ENCODE data around the gene KRTAP10-1.
"Not testable (repeated sequence)": the region's sequence is repeated elsewhere in the genome, so short reads cannot be mapped to it uniquely, and the experiment has no call there.

Gene KRTAP10-1

GRCh38 chr21:44510109-44510507 lies 29.9 kb downstream of the KRTAP10-1 start:
- Mint-ChIP-seq H3K4me3 (peak overlapping the region in 1 of 2 donors; percentile 35), H3K27me3 (peaks cover 0 to 18% of the 10 kb centered on the region in 2 donors), H3K27ac (no peak overlapping the region), H3K36me3 (ENCODE audit: insufficient read depth) (no peaks in the 10 kb centered on the region), H3K9me3 (no peaks in the 10 kb centered on the region), H3K4me1 (ENCODE audit: low read depth in 2 of 2) (peaks cover 2 to 3% of the 10 kb centered on the region in 2 donors)
- DNase-seq, result peak in 1 of 3 experiments; percentile 7
- no peak for ATAC-seq (replicated peaks)

GRCh38 chr21:44509539-44509938 lies 30.5 kb downstream of the KRTAP10-1 start:
- DNase-seq, result no peak

DNA sequence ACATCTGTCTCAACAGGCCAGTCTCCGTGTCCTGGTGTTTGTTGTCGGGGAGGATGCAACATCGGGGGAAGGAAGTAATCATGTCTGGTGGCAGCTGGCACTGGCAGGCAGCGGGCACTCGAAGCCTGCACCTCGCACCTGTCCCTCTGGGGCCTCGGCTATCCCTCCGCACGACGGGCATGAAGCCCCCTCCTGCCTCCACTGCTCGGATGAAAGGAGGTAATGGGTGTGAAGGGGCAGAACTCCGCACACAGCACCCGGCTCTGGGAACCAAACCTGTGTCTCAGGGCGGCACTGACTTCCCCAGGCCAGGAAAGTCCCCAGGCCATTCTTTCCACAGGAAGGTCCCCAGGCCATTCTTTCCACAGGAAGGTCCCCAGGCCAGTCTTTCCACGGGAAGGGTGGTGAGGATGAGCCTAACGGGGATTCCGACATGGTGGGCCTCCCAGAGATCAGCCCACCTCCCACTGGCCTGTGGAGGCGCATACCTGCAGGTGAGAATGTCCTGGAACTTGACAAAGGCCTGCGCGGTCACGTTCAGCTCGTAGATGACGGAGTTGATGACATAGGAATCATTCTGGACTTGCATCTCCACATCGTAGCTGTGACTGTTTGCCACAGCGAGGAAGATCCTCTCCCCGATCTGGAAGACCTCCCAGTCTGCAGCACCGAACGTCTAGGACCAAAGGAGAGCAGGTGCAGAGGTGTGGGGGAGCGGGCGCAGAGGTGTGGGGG lies 31.1 kb downstream of the KRTAP10-1 start:
- H3K36me3 Mint-ChIP-seq (ENCODE audit: insufficient read depth), result no peaks in the 10 kb centered on the region
- H3K4me1 Mint-ChIP-seq (ENCODE audit: low read depth in 2 of 2), result peaks cover 2 to 3% of the 10 kb centered on the region in 2 donors
- H3K9me3 Mint-ChIP-seq, result no peaks in the 10 kb centered on the region
- no peak for DNase-seq
- no peak for ATAC-seq (replicated peaks)
- H3K27me3 Mint-ChIP-seq, result peaks cover 0 to 18% of the 10 kb centered on the region in 2 donors
- H3K27ac Mint-ChIP-seq, result no peak overlapping the region
- H3K4me3 Mint-ChIP-seq, result no peak overlapping the region

More at GRCh38 chr21:44509539-44509938, 30.5 kb downstream of the KRTAP10-1 start:
- Mint-ChIP-seq H3K27ac (no peak overlapping the region), H3K4me3 (no peak overlapping the region), H3K36me3 (ENCODE audit: insufficient read depth) (no peaks in the 10 kb centered on the region), H3K27me3 (peaks cover 0 to 18% of the 10 kb centered on the region in 2 donors), H3K4me1 (ENCODE audit: low read depth in 2 of 2) (peaks cover 2 to 3% of the 10 kb centered on the region in 2 donors), H3K9me3 (no peaks in the 10 kb centered on the region)
- ATAC-seq (replicated peaks), result no peak

DNA sequence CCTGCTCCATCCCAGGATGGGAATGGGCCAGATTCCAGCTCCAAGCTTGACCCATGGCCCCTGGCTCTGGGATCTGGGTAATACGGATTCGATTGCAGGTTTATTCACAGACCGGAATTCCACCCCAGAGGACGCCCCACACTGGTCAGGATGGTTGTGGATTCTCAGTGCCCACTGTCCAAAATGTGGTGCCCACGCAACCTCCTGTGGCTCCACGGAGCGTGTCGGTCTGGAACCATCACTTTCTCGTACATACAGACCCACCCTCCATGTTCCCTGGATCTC lies 31.6 kb downstream of the KRTAP10-1 start:
- Mint-ChIP-seq H3K4me1 (ENCODE audit: low read depth in 2 of 2) (peaks cover 2 to 3% of the 10 kb centered on the region in 2 donors), H3K27me3 (peaks cover 0 to 18% of the 10 kb centered on the region in 2 donors), H3K36me3 (ENCODE audit: insufficient read depth) (no peaks in the 10 kb centered on the region), H3K9me3 (no peaks in the 10 kb centered on the region), H3K27ac (no peak overlapping the region), H3K4me3 (no peak overlapping the region)
- ATAC-seq (replicated peaks) (no peak), DNase-seq (no peak)

GRCh38 chr21:44507673-44508425 lies 32.1 kb downstream of the KRTAP10-1 start:
- no peaks in the 10 kb centered on the region for H3K9me3 Mint-ChIP-seq
- H3K36me3 Mint-ChIP-seq (ENCODE audit: insufficient read depth), result no peaks in the 10 kb centered on the region
- ATAC-seq (replicated peaks) (no peak), DNase-seq (no peak)
- H3K27me3 Mint-ChIP-seq, result peaks cover 0 to 18% of the 10 kb centered on the region in 2 donors
- H3K27ac Mint-ChIP-seq, result no peak overlapping the region
- no peak overlapping the region for H3K4me3 Mint-ChIP-seq
- H3K4me1 Mint-ChIP-seq (ENCODE audit: low read depth in 2 of 2), result peaks cover 2 to 3% of the 10 kb centered on the region in 2 donors

DNA sequence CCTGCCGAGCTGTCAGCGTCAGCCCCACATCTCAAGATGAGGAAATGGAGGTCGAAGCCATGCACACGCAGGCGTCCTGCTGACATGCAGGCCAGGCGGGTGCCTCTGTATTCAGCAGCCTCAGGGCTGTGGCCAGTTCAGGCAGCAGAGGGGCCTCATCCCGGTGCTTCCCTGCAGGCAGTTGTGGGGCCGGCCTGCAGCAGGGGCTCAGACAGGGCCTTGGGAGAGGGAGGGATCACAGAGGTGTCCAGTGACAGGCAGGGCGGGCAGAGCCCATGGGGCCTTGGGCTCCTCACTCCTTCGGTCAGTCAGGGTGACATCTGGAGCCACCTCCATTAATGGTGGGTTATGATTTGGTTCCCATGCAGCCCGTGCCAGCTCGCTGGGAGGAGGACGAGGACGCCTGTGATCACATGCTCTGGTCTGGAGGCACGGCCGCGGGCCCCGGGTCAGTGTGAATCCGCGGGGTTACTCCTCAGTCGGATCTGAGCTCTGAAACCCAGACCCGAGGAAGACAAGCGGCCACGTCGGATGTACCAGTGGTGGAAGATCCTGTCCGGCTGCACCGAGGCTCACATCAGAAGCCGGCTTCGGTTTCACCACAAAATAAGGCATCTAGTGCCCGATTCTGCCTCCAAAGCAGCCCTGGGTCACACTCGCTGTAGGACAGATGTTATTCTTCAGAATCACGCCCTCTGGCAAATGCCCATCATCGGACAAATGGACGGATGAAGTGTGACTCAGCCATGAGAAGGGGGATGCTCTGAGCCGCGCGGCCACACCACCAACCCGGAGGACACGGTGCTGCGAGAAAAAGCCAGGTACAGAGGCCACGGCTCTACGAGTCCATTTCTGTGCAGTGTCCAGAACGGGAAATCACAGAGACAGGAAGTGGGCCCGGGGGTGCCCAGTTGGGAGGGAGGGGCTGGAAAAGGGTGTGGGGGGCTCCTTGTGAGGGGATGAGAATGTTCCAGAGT lies 33.4 kb downstream of the KRTAP10-1 start:
- Mint-ChIP-seq H3K36me3 (ENCODE audit: insufficient read depth) (no peaks in the 10 kb centered on the region), H3K27me3 (peaks cover 0 to 27% of the 10 kb centered on the region in 2 donors), H3K4me1 (ENCODE audit: low read depth in 2 of 2) (peaks cover 2 to 3% of the 10 kb centered on the region in 2 donors), H3K9me3 (no peaks in the 10 kb centered on the region), H3K4me3 (no peak overlapping the region), H3K27ac (no peak overlapping the region)
- no peak for DNase-seq
- ATAC-seq (replicated peaks), result no peak

- H3K9me3 Mint-ChIP-seq, result no peaks in the 10 kb centered on the region
- no peak for ATAC-seq (replicated peaks)
Measured at GRCh38 chr21:44505673-44506278, 34.2 kb downstream of the KRTAP10-1 start.

DNA sequence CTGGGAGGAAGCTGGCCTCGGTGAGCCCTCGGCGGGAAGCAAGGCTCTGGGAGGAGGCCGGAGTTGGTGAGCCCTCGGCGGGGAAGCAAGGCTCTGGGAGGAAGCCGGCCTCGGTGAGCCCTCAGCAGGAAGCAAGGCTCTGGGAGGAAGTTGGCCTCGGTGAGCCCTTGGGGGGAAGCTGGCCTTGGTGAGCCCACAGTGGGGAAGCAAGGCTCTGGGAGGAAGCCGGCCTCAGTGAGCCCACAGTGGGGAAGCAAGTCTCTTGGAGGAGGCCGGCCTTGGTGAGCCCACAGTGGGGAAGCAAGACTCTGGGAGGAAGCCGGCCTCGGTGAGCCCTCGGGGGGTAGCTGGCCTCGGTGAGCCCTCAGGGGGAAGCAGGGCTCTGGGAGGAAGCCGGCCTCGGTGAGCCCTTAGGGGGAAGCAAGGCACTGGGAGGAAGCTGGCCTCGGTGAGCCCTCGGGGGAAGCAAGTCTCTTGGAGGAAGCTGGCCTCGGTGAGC lies 36.0 kb downstream of the KRTAP10-1 start:
- H3K4me3 Mint-ChIP-seq, result no peak overlapping the region
- H3K9me3 Mint-ChIP-seq, result no peaks in the 10 kb centered on the region
- ATAC-seq (replicated peaks) (no peak), DNase-seq (no peak)
- no peak overlapping the region for H3K27ac Mint-ChIP-seq
- no peaks in the 10 kb centered on the region for H3K4me1 Mint-ChIP-seq (ENCODE audit: low read depth in 2 of 2)
- no peaks in the 10 kb centered on the region for H3K36me3 Mint-ChIP-seq (ENCODE audit: insufficient read depth)
- H3K27me3 Mint-ChIP-seq, result peaks cover 0 to 28% of the 10 kb centered on the region in 2 donors

More at GRCh38 chr21:44505673-44506278, 34.2 kb downstream of the KRTAP10-1 start:
- Mint-ChIP-seq H3K4me1 (ENCODE audit: low read depth in 2 of 2) (peaks cover 0 to 3% of the 10 kb centered on the region in 2 donors), H3K27me3 (peaks cover 0 to 27% of the 10 kb centered on the region in 2 donors), H3K27ac (no peak overlapping the region), H3K36me3 (ENCODE audit: insufficient read depth) (no peaks in the 10 kb centered on the region), H3K4me3 (no peak overlapping the region)
- no peak for DNase-seq

- H3K36me3 Mint-ChIP-seq (ENCODE audit: insufficient read depth); ATAC-seq (replicated peaks); H3K4me3 Mint-ChIP-seq; H3K27ac Mint-ChIP-seq; H3K9me3 Mint-ChIP-seq; DNase-seq; H3K4me1 Mint-ChIP-seq (ENCODE audit: low read depth in 2 of 2): not testable (repeated sequence)
- H3K27me3 Mint-ChIP-seq, result peaks cover 2 to 35% of the 10 kb centered on the region in 2 donors
Measured at GRCh38 chr21:44503006-44503889, 36.7 kb downstream of the KRTAP10-1 start.

DNA sequence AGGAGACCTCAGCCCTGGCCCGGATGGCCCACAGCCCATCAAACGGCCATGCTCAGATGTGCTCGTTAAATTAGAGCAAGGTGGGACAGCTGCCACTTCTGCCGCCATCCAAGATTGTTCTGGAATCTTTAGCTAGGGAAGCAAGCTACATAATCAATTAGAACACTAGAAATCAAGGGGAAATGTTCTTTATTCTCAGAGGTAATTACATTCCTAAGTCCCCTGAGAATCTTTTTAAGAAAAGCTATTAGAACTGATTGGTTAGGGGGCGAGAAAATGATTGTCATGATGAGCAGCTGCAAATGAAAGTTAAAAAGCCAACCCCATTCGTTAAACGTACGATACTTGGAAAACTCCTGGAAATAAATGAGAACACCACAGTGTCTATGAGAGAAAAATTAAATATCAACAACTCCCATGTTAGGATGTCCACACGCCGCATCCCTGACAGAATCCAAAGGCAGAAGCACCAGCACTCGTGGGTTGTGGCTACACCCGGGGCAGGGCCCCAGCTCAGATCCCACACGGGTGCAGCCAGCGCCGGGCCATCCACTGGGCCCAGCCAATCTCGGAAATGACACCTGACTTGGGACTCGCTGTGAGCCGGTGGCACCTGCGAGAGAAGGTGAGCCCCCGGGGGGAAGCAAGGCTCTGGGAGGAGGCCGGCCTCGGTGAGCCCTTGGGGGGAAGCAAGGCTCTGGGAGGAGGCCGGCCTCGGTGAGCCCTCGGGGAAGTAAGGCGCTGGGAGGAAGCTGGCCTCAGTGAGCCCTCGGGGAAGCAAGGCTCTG lies 37.6 kb downstream of the KRTAP10-1 start:
- DNase-seq (no peak), ATAC-seq (replicated peaks) (no peak)
- no peaks in the 10 kb centered on the region for H3K36me3 Mint-ChIP-seq (ENCODE audit: insufficient read depth)
- no peaks in the 10 kb centered on the region for H3K4me1 Mint-ChIP-seq (ENCODE audit: low read depth in 2 of 2)
- no peak overlapping the region for H3K4me3 Mint-ChIP-seq
- H3K27ac Mint-ChIP-seq, result peak overlapping the region in 1 of 2 donors; percentile 18
- peaks cover 10 to 44% of the 10 kb centered on the region in 2 donors for H3K27me3 Mint-ChIP-seq
- H3K9me3 Mint-ChIP-seq, result no peaks in the 10 kb centered on the region

- Mint-ChIP-seq H3K27me3 (peaks cover 29 to 49% of the 10 kb centered on the region in 2 donors), H3K4me3 (no peak overlapping the region), H3K9me3 (no peaks in the 10 kb centered on the region), H3K27ac (no peak overlapping the region), H3K4me1 (ENCODE audit: low read depth in 2 of 2) (no peaks in the 10 kb centered on the region), H3K36me3 (ENCODE audit: insufficient read depth) (no peaks in the 10 kb centered on the region)
- ATAC-seq (replicated peaks) (no peak), DNase-seq (no peak)
Measured at GRCh38 chr21:44500111-44500510, 39.9 kb downstream of the KRTAP10-1 start.
